Colonic mucosa (tissue), 4 donors: ENCODE measurements around the gene FAM81B. TPM values are rescaled to one million over a fixed set of nuclear protein-coding genes. Genes with fewer than 3 reads are reported as not detected.

Source experiments
- DNase-seq: peaks from one replicate; pipeline ENCODE4 v3.0.0-alpha.2; 2020
- H3K27ac ChIP-seq: fragments of 200-600 bp; one replicate; pipeline ENCODE4 v1.8.0; 2021
- H3K27me3 ChIP-seq: fragments of 200-600 bp; one replicate; pipeline ENCODE4 v1.8.0; 2021
- H3K36me3 ChIP-seq: fragments of 200-600 bp; one replicate; pipeline ENCODE4 v1.8.0; 2021
- H3K4me1 ChIP-seq: fragments of 200-600 bp; one replicate; pipeline ENCODE4 v1.8.0; 2021; ENCODE audit warnings: mild to moderate bottlenecking
- H3K4me3 ChIP-seq: fragments of 200-600 bp; one replicate; pipeline ENCODE4 v1.8.0; 2021
- H3K9ac ChIP-seq, 2 donors: one replicate each; pipeline ENCODE4 v1.7.0; 2013; ENCODE audit warnings: control low read depth in 2 of 2, low read depth in 2 of 2, low read length in 2 of 2
- H3K9me3 ChIP-seq: fragments of 200-600 bp; one replicate; pipeline ENCODE4 v1.8.0; 2021
- intact Hi-C: fragments of 100-400 bp; cut with DNase I; formaldehyde crosslinking; loops from one replicate; pipeline ENCODE4 v1.14.1; 2022
- total RNA-seq, 2 donors: library from RNA; stranded (reverse); fragmentation: NEBNext Ultra II Directional in 1 of 2; extraction: Animal tissue kit (Norgen Biotek cat#: 25700) in 1 of 2; gene quantifications; one replicate each; pipeline ENCODE4 v1.2.1, GENCODE V29; 2021
- TF ChIP-seq, protein P1 (sequence below): fragments of 200-600 bp; IDR thresholded peaks from one replicate; pipeline ENCODE4 v1.8.0; 2022; ENCODE audit warnings: antibody characterized with exemption, mild to moderate bottlenecking
- donor health status: healthy.
- donor health status: DM: no; HTN: no; CAD: no.
- donor health status: DM: no; HTN: no; CAD: no.

Gene FAM81B
- total RNA-seq, 2 donors from 2014 or later, result not detected

DNA sequence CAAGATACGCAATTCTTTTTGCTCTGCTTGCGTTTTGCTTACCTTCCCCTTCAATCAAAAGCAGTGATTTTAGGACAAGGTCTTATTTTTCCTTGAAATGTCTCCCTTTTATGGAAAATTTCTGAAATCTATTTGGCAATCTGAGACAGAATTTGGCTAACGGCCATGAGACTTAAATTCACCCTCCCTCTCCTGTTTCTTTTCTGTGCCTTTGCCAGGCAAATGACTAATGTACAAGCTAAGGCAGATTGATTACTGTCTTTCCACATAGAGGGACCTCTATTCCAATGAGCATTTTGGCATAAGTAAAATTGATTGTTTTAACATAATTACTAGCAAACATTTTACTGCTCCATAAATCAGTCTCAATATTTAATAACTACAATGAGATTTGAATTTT, 31.7 kb downstream of the FAM81B start:
- H3K27me3 ChIP-seq, result no peaks in the 10 kb centered on the region
- intact Hi-C loops, result no loop called here

DNA sequence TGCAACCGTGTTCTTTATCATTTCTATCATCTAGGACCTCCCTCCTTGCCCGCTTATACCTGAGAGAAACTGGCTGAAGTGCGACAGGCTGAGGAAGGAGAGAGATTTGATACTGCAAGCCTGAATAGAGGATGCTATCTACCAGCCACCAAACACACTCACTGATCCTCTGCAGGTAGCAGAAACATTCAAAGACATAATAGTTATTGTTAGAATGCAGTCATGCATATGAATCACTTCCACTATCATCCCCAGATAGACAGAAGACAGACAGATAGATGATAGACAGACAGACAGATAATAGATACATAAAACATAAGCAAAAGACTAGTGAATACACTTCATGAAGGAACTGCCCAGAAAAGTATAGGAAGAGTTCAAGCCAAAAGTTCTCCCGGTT, 32.9 kb downstream of the FAM81B start:
- intact Hi-C loops, result no loop called here

More for the DNA sequence above, 31.7 kb downstream of the FAM81B start:
- no peaks in the 10 kb centered on the region for H3K9me3 ChIP-seq
- no peak overlapping the region for H3K9ac ChIP-seq
- no peak overlapping the region for H3K27ac ChIP-seq
- TF ChIP-seq, protein P1, sequence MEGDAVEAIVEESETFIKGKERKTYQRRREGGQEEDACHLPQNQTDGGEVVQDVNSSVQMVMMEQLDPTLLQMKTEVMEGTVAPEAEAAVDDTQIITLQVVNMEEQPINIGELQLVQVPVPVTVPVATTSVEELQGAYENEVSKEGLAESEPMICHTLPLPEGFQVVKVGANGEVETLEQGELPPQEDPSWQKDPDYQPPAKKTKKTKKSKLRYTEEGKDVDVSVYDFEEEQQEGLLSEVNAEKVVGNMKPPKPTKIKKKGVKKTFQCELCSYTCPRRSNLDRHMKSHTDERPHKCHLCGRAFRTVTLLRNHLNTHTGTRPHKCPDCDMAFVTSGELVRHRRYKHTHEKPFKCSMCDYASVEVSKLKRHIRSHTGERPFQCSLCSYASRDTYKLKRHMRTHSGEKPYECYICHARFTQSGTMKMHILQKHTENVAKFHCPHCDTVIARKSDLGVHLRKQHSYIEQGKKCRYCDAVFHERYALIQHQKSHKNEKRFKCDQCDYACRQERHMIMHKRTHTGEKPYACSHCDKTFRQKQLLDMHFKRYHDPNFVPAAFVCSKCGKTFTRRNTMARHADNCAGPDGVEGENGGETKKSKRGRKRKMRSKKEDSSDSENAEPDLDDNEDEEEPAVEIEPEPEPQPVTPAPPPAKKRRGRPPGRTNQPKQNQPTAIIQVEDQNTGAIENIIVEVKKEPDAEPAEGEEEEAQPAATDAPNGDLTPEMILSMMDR, result no peak
- H3K4me1 ChIP-seq, result no peaks in the 10 kb centered on the region
- H3K4me3 ChIP-seq, result no peak overlapping the region
- no peak for DNase-seq
- H3K36me3 ChIP-seq, result no peaks in the 10 kb centered on the region

DNA sequence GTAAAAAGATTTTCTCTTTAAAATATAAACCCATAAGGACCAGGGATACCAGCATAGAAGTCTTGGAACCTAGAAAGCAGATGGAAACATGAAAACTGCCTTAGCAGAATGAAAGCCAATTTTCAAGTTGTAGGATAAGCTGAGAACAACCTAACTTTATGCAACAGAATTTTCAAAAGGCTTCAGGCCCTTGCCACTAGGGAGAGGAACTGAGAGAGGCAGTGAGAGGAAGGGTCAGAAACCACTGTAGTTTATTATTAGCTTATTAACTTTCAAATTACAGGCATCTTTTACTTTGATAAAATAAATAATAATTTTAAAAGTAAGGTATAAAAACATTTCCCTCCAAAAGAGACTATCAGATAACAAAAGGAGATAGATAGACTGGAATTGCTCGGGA, 33.4 kb downstream of the FAM81B start:
- no peaks in the 10 kb centered on the region for H3K27me3 ChIP-seq
- intact Hi-C loops, result no loop called here
- H3K4me1 ChIP-seq, result no peaks in the 10 kb centered on the region
- H3K36me3 ChIP-seq, result no peaks in the 10 kb centered on the region
- no peak overlapping the region for H3K4me3 ChIP-seq
- TF ChIP-seq, protein P1, result no peak
- DNase-seq, result no peak
- H3K9me3 ChIP-seq, result no peaks in the 10 kb centered on the region
- no peak overlapping the region for H3K27ac ChIP-seq
- no peak overlapping the region for H3K9ac ChIP-seq

More for the DNA sequence above, 32.9 kb downstream of the FAM81B start:
- no peak overlapping the region for H3K9ac ChIP-seq
- H3K4me1 ChIP-seq, result no peaks in the 10 kb centered on the region
- H3K4me3 ChIP-seq, result no peak overlapping the region
- no peak for DNase-seq
- TF ChIP-seq, protein P1, result no peak
- H3K27me3 ChIP-seq, result no peaks in the 10 kb centered on the region
- H3K36me3 ChIP-seq, result no peaks in the 10 kb centered on the region
- no peak overlapping the region for H3K27ac ChIP-seq
- H3K9me3 ChIP-seq, result no peaks in the 10 kb centered on the region

DNA sequence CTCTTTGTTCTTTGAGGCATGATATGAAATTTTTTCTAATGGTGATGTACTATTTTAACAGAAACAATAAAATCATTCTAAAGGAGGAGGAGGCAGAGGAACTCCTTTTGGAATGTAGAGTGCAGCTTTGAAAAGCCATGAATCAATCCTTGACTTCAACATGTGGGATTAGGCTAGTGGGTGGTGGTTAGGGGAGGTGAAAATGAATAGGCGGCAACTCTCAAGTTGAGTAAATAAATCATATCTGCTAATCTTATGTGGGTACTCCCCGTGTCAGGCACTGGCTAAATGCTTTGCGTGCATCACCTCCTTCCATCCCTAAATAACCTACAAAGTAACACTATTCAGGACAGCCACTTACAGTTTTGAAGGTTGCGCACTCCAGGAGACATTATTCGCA, 35.1 kb downstream of the FAM81B start:
- H3K27ac ChIP-seq, result no peak overlapping the region
- no peak overlapping the region for H3K9ac ChIP-seq
- no peaks in the 10 kb centered on the region for H3K27me3 ChIP-seq
- no peak for DNase-seq
- TF ChIP-seq, protein P1, result no peak
- H3K4me1 ChIP-seq, result no peaks in the 10 kb centered on the region
- H3K9me3 ChIP-seq, result no peaks in the 10 kb centered on the region
- intact Hi-C loops, result no loop called here
- no peaks in the 10 kb centered on the region for H3K36me3 ChIP-seq
- H3K4me3 ChIP-seq, result no peak overlapping the region

DNA sequence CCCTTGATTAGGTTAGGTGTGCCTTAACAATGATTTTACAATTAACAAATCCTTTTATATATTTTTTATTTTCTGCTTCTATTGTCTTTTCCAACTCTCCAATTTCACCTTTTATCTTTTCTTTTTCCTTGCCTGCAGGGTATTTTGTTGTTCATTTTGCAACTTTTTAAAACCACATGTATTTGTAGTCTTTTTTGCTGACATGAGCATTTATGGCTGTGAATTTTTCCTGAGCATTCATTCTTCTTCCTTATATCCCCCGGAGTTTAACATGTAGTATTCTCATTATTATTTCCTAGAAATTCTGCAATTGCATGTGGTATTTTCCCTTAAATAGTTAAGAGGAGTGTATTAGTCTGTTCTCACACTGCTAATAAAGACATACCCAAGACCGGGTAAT, 41.6 kb downstream of the FAM81B start:
- no peak for DNase-seq

More for the DNA sequence above, 41.6 kb downstream of the FAM81B start:
- H3K4me1 ChIP-seq, result no peaks in the 10 kb centered on the region
- no peak overlapping the region for H3K4me3 ChIP-seq
- TF ChIP-seq, protein P1, result no peak
- H3K36me3 ChIP-seq, result no peaks in the 10 kb centered on the region
- H3K27me3 ChIP-seq, result no peaks in the 10 kb centered on the region
- H3K9me3 ChIP-seq, result no peaks in the 10 kb centered on the region
- intact Hi-C loops, result no loop called here
- H3K9ac ChIP-seq, result no peak overlapping the region
- no peak overlapping the region for H3K27ac ChIP-seq
